Ovary (tissue), 3 donors: ENCODE results near the gene SHPK.

Source experiments
- POLR2A ChIP-seq: fragments of 450-650 bp; IDR thresholded peaks from one replicate; pipeline ENCODE4 v1.6.1; 2017; ENCODE audit warnings: antibody characterized with exemption, mild to moderate bottlenecking, moderate library complexity
- TF ChIP-seq, protein P1 (sequence below), 3 donors: fragments of 450-650 bp in 2 of 3; fragments of 200-600 bp in 1 of 3; IDR thresholded peaks; one replicate each; pipeline versions ENCODE4 v1.5.1 to v1.8.0; 2016 to 2022; ENCODE audit warnings: antibody characterized with exemption in 3 of 3, mild to moderate bottlenecking in 1 of 3
- donor health status: DM: no; HTN: no; CAD: no.

DNA sequence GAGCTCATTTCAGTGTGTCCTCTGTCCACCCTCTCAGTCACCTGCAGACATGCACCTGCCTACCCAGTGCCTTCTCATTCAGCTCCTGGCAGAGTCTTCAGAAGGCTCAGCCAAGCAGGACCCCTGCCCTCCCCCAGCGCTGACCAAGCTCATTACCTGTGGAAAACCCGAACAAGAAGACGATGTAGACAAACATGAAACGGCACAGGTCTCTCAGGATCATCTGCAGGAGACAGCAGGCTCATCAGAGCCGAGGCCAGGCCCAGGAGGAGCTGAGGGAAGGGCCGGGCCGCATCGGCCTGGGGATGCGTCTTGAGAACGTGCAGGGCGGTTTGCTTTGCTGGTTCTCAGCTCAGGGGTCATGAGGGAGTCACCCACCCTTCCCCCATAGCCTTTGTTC, 59.1 kb downstream of the SHPK start:
- TF ChIP-seq, protein P1, sequence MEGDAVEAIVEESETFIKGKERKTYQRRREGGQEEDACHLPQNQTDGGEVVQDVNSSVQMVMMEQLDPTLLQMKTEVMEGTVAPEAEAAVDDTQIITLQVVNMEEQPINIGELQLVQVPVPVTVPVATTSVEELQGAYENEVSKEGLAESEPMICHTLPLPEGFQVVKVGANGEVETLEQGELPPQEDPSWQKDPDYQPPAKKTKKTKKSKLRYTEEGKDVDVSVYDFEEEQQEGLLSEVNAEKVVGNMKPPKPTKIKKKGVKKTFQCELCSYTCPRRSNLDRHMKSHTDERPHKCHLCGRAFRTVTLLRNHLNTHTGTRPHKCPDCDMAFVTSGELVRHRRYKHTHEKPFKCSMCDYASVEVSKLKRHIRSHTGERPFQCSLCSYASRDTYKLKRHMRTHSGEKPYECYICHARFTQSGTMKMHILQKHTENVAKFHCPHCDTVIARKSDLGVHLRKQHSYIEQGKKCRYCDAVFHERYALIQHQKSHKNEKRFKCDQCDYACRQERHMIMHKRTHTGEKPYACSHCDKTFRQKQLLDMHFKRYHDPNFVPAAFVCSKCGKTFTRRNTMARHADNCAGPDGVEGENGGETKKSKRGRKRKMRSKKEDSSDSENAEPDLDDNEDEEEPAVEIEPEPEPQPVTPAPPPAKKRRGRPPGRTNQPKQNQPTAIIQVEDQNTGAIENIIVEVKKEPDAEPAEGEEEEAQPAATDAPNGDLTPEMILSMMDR (IDR thresholded peaks at IDR 0.05), result no peak
- TF ChIP-seq POLR2A, result no peak
